ENCODE data around the gene ADORA3. TPM values are rescaled to one million over a fixed set of nuclear protein-coding genes. Genes with fewer than 3 reads are reported as not detected.

Gene ADORA3
- total and polyA plus RNA-seq, 2 of the 8 experiments (the other 6 are each of a cell fraction or from before 2014, with no cell fraction given): 0.03 TPM; not detected in 1

DNA sequence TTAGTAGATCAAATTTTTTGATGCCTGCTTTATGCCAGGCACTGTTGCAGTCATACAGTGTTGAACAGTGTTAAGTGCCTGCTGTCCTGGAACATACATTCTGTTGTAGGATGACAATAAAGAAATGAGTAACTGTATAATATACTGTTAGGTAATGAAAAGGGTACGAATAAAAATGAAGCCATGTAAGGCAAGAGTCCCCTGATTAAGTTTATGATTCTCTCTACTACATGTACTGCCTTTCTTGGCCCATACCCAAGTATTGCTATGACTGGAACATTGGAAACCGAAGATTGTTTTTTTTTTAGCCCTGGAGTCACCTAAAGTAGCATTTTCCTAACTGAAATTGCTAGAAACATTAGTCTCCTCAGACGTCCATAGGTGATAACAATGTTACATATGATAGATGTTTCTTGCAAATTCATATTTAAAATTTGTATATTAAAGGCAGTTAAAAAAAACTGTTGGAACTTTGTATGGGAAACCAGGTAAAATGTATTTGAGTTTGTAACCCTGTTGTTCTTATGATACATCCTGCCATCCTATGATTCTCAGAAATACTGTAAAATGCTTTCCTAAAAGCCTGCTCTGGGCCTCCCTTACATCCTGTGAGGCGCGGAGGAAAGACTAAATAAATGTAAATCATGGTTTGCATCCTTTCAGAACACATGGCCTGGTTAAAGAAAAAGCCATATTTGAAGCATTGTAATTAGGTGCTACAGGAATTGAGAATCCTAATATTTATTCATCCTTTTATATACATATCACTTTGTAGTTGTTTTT, 48.4 kb downstream of the ADORA3 start (continued):
- TF ChIP-seq SUZ12 (IDR thresholded peaks at IDR 0.05; ENCODE audit: low read length) (no peak), CTBP2 (IDR thresholded peaks at IDR 0.05; ENCODE audit: borderline replicate concordance, insufficient read depth, insufficient read length, low read length) (no peak)

Data from H1 (cell line).